Measurements from ENCODE around the gene HDAC7.
"Not testable (repeated sequence)": the region's sequence is repeated elsewhere in the genome, so short reads cannot be mapped to it uniquely, and the experiment has no call there.

HDAC7 gene

GRCh38 chr12:47811581-47812484, 7.9 kb downstream of the HDAC7 start:
- DNase-seq = no peak

GRCh38 chr12:47811072-47811396, 8.7 kb downstream of the HDAC7 start:
- no peak for DNase-seq

- DNase-seq = not testable (repeated sequence)
These were observed 10.2 kb downstream of the HDAC7 start for GRCh38 chr12:47809518-47809917.

DNA sequence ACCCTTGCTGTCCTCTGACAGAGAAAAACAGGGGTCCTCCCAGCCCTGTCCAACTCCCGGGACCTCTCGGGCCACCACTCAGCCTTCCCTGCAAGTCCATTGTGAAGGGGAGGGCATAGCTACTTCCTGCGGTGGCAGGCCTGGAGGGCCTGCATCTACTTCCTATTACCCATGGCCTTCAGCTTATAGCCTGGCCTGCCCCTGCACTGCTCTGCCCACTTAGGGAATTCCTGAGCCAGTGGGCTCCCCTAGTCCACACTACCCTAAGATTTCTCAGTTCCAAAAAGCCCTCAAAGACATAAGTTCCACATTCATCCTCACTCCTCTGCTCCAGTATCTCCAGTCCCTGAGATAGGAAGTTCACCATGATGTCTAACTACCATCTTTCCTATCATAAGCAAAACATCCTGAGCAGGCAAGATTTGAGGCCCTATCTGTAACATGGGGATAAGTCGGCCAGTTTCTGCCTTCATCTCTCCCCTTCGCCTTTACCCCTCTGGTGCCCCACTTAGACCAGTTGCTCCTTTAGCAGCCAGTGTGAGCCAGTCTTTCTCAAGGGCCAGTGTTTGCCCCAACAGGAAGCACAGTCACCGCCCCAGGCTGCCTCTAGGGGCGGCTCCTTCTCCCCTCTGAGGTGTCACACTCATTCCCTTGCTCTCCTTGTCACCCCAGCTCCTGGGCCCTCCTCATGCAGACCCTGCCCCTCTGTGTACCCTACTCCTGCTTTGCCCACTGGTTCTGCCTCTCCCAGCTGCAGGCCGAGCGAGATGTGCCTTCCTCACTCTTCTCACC, 10.9 kb downstream of the HDAC7 start:
- peak; percentile 59 for DNase-seq

DNA sequence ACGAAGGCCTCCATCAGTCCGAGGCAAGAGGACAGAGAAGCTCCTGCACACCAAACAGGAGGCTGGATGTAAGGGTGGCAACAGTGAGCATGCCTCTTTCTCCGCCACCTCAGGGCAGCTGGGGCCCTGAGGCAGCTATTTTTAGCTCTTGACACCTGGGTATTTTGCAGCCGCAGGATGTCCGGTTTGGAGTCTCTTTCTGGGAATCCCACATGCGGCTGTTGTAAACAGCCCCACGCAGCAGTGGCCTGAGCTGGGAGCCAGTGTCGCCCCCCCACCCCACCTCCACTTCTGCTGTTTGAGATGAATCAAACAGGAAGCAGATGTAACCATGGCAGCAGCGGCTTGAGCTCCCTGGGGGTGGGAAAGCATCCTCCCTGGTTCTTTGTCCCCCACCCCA, 11.7 kb downstream of the HDAC7 start:
- DNase-seq = peak; percentile 91 to 92

GRCh38 chr12:47807338-47807737, 12.4 kb downstream of the HDAC7 start:
- no peak for DNase-seq

- DNase-seq = no peak
These were observed 14.3 kb downstream of the HDAC7 start for GRCh38 chr12:47805417-47805816.

DNA sequence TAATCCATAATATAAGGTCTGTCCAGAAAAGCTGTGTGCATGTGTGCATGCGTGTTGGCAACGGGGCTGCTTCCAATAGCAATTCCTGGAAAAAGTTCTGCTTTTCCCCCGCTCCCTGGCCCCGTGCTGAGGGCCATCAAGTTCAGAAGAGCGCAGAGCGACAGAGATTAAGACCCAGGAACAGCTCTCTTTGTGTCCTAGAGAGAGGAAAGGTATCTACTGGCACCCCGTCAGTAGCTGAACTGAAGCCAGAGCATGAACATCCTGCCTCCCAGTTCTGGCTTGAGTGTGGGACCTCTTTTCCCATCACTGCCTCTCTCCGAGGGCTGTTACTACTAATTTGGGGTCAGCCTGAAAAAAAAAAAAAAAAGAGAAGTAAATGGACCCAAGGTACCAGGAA, 15.5 kb downstream of the HDAC7 start:
- no peak for DNase-seq

- DNase-seq = no peak
These were observed 16.4 kb downstream of the HDAC7 start for GRCh38 chr12:47803191-47803875.

- DNase-seq = no peak
These were observed 17.4 kb downstream of the HDAC7 start for GRCh38 chr12:47802312-47802711.

DNA sequence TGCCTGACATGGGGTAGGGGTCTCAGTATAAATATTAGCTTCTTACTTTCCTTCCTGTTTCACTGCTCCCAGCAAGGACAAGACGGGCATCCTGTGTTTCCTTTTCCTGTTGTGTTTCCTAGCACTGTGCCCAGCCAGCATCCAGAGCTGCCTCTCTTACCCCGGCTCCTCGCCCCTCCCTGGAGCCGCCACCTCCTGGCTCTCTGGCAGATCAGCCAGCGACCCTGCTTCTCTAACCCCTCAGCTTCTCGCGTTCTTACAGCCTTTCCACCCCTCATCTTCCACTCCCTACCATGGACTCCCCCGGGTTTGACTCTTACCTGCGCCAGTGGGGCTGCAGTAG, 17.8 kb downstream of the HDAC7 start:
- no peak for DNase-seq

GRCh38 chr12:47801170-47801903, 18.4 kb downstream of the HDAC7 start:
- peak in 1 of 2 donors; percentile 44 for DNase-seq

- DNase-seq = no peak
These were observed 19.1 kb downstream of the HDAC7 start for GRCh38 chr12:47800582-47800981.

GRCh38 chr12:47799357-47799955, 20.2 kb downstream of the HDAC7 start:
- no peak for DNase-seq

DNA sequence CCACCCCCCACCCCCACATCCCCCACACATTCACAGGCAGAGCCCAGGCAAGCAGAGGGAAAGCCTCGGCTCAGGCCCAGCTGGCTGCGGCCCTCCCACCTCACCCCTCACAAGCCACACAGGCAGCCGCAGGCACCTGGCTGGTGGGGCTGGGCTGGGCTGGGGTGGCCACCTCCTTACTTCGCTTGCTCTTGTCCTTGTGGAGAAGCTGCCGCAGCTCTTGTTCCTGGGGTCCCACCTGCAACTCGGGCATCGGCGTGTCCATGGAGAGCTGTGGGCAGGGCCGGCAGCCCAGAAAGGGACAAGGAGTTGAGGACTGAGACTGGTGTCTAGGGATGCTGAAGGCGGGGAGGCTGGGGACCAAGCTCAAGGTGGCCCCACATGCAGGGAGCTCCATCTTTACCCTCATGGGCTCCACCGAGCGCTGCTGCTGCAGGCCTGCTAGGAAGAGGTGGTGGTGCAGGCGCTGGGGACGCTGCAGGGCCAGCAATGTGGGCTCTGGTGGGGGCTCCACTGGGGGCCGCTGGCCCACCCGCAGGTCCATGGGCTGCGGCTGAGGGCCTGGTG, 21.2 kb downstream of the HDAC7 start:
- no peak for DNase-seq

- peak; percentile 52 to 59 for DNase-seq
These were observed 22.3 kb downstream of the HDAC7 start for GRCh38 chr12:47797441-47797840.

DNA sequence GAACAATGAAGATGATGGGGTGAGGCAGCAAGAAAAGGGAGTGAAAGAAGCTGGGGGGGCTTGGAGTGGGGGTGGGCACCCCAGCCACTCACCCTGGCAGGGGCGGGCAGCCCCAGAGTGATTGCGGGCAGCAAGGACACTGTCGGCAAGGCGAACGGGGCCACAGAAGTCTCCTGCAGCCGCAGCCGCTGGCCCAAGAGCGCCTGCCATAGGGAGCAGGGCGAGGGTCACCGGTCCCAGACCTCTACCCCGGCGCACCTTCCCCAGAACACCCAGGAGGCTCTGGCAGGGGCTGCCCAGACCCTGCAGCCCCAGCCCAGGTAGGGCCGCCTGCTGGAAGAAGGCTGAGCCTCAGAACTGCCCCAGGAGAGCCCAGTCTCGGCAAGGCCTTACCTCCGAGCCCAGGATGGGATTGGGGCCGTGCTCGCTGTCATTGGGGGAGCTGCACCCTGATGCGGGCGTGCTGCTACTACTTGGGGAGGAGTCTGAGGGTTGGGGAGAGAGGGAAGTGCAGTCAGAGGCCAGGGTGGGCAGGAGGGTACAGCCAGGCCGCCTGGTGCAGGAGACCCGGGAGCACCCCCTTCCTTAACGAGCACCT, 23.8 kb downstream of the HDAC7 start:
- DNase-seq = no peak

DNA sequence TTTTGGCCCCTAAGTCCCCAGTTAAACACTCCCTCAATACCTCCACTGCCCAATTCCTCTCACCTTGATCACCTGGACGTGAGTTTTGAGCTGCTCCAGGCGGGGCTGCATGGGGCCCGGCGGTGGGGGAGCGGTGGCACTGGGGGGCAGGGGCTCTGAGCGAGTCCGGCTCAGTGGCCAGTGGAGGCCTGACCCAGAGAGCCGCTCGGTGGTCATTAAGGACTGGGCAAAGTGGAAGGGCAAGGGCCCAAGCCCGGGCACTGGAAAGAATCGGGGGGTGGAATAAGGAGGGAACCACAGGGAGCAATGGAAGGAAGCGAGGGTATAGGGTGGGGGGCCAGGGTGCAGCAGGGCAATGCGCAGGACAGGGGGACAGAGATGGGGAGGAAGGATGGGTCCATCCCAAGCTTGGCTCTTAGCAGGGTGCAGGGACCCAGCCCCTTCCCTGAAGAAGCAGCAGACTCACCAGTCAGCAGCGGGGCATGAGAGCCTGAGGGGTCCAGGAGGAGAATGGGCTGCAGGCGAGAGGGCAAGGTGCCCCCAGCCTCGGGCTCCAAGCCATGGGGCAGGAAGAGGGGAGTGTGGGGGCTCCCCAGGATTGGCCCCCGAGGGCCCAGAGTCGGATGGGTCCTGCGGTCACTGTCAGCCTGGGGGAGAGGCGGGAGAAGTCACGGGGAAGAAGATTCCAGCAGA, 24.4 kb downstream of the HDAC7 start:
- no peak for DNase-seq

- DNase-seq = no peak
These were observed 25.0 kb downstream of the HDAC7 start for GRCh38 chr12:47794679-47795078.

DNA sequence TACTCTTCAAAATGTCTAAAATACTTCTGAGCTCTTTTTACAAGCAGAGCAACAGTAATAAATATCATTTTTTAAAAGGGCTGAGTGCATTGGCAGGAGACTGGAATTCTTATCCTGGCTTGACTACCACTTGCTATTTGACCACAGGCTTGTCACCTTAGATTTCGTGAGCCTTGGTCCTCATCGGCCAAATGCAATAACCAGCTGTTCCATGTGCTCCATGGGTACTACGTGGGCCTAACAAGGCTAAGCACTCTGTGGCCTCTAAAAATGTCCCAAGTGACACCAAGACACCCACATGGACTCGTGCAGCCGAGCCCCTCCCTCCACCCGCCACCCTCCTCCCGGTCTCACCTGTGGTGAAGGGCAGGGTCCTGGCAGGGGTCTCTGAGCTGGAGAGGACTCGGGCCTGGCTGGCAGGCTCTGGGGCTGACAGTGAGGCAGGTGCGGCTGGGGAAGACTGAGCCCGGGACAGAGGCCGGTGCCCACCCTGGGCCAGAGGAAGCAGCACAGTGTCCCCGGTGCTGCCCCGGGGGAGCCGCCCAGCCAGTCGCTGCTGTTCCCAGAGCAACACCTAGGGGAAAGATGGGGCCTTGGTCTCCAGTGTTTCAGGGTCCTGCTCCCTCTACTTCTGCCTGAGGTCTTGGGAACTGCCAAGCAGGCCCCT, 26.6 kb downstream of the HDAC7 start:
- DNase-seq = no peak

DNA sequence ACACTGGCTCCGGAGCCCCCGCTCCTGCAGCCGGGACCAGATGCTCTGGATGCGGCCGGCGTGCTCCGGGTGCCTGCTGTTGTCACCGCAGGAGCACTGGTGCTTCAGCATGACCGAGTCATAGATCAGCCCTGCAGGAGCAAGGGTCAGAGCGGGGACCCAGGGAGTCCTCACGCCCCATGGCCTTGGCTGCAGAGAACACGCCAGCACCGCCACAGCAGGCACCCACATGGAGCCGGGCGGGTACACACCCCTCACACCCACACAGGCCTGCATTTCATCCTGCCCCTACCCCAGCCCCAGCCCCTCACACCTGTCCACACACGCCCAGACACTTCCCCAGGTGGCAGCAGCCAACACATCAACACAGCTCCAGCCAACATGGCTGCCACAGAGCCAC, 27.8 kb downstream of the HDAC7 start:
- DNase-seq = no peak

Data from CD4-positive, alpha-beta T cell treated with Interleukin-4 for 1 hour (primary cell).